Coronary artery (tissue), 2 donors: Measurements from ENCODE around the gene CAPN14.

Experiments
- DNase-seq: peaks from one replicate; pipeline ENCODE4 v3.0.0-alpha.2; 2017; ENCODE audit warnings: low spot score
- H3K27ac ChIP-seq, 2 donors: fragments of 200-600 bp; sonication (generic); one replicate each; pipeline ENCODE4 v1.5.1; 2016 to 2019
- H3K4me3 ChIP-seq: fragments of 200-600 bp; sonication (generic); 2 replicates; pipeline ENCODE4 v1.5.1; 2016; ENCODE audit warnings: mild to moderate bottlenecking, moderate library complexity
- CTCF ChIP-seq: fragments of 200-600 bp; sonication (generic); IDR thresholded peaks from one replicate; pipeline ENCODE4 v1.5.1; 2019; ENCODE audit warnings: antibody characterized with exemption

Gene CAPN14

GRCh38 chr2:31241625-31242270 is 24.4 kb upstream of the CAPN14 start:
- no peak for TF ChIP-seq CTCF
- no peak overlapping the region for H3K4me3 ChIP-seq
- peak overlapping the region; percentile 87 to 97 for H3K27ac ChIP-seq
- peak; percentile 53 for DNase-seq

DNA sequence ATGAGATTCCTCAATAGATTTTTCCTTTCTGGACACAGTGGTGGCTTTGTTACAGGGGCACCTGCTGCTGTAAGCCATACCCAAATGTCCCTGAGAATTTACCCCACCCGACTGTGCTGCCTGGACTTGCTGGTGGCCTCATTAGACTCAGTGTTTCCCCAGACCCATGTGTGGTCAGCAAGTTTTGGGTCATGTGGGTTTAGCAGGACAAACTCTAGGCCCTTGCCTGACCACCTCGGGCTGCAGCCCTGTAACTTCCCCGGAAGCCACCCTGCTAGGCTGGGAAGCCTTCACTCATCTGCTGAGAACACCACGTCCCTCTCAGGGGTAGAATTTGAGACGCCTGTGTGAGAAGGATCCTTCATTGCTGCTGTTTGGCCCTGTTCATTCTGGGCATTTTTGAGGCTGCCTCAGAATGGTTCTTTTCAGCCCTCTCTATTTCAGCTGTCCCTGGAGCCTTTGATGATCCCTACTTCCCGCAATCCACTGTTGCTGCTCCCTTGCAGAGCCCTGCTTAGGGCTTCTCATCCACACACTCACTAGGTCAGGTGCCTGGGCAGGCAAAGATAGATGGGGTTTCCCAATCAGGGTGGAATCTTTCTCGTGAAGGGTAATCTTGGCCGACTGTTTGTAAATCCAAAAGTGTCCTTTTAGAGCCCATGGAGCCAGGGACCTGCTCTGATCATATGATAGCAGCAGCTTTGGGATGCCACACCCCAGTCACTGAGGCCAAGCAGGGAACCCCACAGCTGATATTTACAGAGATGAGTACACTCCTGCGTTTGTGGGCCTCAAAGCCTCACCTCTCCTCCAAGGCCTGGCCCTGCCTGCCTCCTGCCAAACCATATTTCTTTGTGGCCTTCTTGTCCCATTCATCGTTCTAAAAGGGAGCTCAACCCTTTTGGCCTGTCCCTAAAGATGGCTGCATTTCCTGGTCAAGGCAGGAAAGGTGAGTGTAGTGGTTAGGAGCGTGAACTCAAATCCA is 23.4 kb upstream of the CAPN14 start:
- peak overlapping the region; percentile 87 to 97 for H3K27ac ChIP-seq
- H3K4me3 ChIP-seq: peak overlapping the region; percentile 21
- no peak for TF ChIP-seq CTCF
- peak; percentile 69 for DNase-seq

GRCh38 chr2:31239593-31240177 is 22.4 kb upstream of the CAPN14 start:
- Histone ChIP-seq H3K4me3 (peak overlapping the region; percentile 21), H3K27ac (peak overlapping the region; percentile 87 to 97)
- TF ChIP-seq CTCF: no peak
- peak; percentile 91 for DNase-seq

- DNase-seq: peak; percentile 63
- peak overlapping the region; percentile 87 to 97 for H3K27ac ChIP-seq
- TF ChIP-seq CTCF: no peak
- peak overlapping the region; percentile 21 for H3K4me3 ChIP-seq
Measured at GRCh38 chr2:31238906-31239592, 21.7 kb upstream of the CAPN14 start.

GRCh38 chr2:31238126-31238905 is 21.0 kb upstream of the CAPN14 start:
- Histone ChIP-seq H3K4me3 (no peak overlapping the region), H3K27ac (peak overlapping the region; percentile 87 to 97)
- no peak for TF ChIP-seq CTCF
- peak; percentile 66 for DNase-seq
